WI38 (cell line): ENCODE data around the gene COL5A1.
"Not testable (repeated sequence)": the region's sequence is repeated elsewhere in the genome, so short reads cannot be mapped to it uniquely, and the experiment has no call there.

Source experiments
- H3K4me3 ChIP-seq: 2 replicates; pipeline ENCODE4 v1.5.1; 2011; ENCODE audit warnings: low read depth, mild to moderate bottlenecking, control low read depth, low read length
- TF ChIP-seq, protein P1 (sequence below): IDR thresholded peaks from 2 replicates; pipeline ENCODE4 v1.5.1; 2012; ENCODE audit warnings: low read depth, mild to moderate bottlenecking, control low read depth, low read length

The COL5A1 gene

DNA sequence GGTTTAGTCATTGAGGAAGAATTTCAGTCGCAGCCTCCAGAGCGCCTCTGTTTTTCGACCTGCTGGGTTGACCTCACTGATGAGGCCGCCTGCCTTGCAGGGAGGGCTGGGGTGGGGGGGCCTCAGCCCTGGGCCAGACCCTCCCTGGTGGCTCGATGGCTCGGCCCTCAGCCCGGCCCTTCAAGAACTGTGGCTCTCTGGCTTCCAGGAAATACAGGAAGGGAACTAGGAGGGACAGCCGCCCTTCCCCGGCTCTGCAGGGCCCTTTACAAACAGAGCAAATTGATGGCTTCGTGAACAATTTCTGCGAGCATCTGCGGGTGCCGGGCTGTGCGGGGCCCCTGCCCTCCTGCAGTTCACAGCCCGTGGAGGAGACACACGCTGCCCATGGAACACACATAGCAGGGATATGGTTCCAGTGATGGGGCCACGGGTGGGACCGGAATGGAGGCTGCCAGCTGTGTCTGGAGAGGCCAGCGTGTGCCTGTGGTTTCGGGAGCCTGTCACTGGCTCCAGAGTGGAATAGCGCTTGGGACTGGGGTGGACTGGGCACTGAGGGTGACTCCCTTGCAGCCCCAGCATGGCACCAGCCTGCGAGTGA is 39.6 kb downstream of the COL5A1 start:
- TF ChIP-seq, protein P1, sequence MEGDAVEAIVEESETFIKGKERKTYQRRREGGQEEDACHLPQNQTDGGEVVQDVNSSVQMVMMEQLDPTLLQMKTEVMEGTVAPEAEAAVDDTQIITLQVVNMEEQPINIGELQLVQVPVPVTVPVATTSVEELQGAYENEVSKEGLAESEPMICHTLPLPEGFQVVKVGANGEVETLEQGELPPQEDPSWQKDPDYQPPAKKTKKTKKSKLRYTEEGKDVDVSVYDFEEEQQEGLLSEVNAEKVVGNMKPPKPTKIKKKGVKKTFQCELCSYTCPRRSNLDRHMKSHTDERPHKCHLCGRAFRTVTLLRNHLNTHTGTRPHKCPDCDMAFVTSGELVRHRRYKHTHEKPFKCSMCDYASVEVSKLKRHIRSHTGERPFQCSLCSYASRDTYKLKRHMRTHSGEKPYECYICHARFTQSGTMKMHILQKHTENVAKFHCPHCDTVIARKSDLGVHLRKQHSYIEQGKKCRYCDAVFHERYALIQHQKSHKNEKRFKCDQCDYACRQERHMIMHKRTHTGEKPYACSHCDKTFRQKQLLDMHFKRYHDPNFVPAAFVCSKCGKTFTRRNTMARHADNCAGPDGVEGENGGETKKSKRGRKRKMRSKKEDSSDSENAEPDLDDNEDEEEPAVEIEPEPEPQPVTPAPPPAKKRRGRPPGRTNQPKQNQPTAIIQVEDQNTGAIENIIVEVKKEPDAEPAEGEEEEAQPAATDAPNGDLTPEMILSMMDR, result no peak

DNA sequence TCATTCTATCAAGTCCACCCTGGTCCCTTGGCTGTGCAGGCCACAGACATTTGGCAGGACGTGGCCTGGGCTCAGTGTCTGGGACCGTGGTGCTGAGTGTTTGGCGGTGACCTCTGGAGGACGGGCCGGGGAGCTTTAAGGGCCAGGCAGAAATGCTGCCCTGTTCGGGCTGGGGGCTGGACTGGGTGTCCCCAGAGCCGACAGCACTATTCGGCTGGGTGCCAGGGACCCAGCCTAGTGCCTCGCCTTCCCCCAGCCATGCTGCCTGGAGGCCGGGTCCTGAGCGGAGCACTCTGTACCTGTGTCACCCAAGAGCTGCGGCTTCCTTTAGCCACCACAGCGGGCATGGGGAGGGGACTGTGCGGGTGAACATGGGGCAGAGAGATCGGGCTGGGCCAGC is 40.4 kb downstream of the COL5A1 start:
- TF ChIP-seq, protein P1, result no peak
- no peak overlapping the region for H3K4me3 ChIP-seq

More for the DNA sequence above, 39.6 kb downstream of the COL5A1 start:
- H3K4me3 ChIP-seq, result no peak overlapping the region

DNA sequence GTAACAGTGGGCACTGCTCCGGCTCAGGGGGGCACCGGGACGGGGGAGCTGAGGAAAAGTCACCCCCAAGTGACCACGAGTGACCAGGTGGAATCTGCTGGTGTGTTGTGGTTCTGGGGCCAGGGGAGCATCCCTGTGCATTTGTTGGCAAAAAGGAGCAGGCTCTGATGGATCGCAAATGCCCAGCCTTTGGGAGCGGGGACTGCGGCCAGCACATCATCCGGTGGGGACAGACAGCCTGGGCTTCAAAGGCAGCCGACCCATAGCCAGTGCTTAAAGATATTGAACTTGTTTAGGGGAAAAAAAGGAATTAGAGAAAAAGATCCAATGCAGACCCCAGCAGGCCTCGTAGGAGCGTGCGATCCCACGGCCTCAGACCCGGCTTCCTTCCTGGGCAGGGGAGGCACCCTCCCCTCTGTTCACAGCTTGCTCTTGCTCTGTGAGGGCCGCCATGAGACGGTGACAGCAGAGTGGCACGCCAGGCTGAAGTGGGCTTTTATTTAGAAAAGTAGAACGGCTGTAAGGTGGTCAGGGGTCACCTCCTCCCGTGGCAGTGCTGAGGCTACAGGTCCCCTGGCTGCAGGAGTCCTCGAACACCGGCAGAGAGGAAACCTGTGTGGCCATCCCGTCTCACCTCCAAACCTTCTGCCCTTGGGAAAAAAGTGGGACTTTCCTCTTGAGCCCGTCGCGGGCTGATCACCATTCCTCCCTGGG is 41.2 kb downstream of the COL5A1 start:
- H3K4me3 ChIP-seq, result no peak overlapping the region
- TF ChIP-seq, protein P1, result no peak

DNA sequence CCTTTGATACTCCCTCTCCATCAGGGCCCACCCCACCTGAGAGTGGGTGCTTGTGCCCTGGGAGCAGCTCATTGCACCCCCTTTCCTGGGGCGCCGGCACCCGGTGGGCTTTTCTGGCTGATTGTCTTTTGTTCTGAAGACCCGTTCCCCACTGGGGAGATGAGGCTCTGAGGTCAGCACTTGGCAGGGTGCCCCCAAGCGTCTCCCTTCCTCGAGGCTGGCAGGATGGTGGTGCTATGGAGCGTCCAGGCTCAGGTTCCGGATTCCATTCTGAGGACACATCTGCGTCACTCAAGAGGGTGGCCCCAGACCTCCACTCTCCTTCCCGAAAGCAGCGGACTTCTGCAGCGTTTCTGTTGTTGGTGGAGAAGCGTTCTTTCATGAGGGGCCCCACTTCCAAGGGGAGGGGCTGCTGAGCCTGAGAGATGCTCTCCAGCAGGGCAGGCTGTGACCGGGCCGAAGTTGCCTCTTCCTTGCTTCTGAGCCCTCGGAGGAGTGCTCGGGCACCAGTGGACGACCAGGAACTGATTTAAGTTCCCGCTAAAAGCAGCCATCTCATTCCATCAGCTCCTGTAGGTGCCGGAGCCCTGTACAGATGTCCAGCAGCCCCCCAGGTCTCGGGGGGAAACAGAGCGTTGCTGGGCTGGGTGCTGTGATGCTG is 42.2 kb downstream of the COL5A1 start:
- H3K4me3 ChIP-seq, result no peak overlapping the region
- TF ChIP-seq, protein P1, result no peak

DNA sequence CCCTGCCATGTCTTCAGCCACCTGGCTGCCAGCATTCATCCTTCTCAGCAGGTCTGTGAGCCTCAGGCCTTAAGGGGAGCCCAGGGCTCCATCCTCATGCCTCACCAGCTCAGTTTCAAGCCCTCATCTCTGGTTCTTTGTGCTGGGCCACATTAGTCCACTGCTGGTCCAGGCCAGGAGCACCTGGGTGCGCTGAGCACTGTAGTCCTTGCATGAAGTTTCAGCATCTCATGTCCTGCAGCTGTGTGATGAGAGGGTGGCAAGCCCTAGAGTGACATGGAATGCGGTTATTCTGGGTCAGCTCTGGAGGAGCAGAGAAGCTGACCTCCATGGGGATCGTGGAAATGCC is 42.7 kb downstream of the COL5A1 start:
- TF ChIP-seq, protein P1, result no peak
- no peak overlapping the region for H3K4me3 ChIP-seq

DNA sequence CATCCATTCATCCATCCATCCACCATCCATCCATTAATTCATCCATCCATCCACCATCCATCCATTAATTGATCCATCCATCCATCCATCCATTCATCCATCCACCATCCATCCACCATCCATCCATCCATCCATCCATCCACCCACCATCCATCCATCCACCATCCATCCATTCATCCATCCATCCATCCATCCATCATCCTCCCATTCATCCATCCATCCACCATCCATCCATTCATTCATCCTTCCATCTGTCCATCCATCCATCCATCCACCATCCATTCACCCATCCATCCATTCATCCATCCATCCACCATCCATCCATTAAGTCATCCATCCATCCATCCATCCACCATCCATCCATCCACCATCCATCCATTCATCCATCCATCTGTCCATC is 43.3 kb downstream of the COL5A1 start:
- H3K4me3 ChIP-seq, result not testable (repeated sequence)

DNA sequence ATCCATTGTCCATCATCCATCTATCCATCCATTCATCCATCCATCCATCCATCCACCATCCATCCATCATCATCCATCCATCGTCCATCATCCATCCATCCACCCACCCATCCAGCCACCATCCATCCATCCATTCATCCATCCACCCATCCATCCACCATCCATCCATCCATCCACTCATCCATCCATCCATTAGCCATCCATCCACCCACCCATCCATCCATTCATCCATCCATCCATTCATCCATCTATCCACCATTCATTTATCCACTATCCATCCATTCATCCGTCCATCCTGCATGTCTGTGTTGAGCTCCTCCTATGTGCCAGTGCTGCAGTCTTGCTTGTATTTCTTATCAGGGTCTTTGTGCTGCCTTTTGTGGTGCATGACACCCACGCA is 44.2 kb downstream of the COL5A1 start:
- TF ChIP-seq, protein P1, result no peak
- H3K4me3 ChIP-seq, result no peak overlapping the region
